HG02970 (cell line): ENCODE measurements around the gene ERFE.

Source experiments
- ATAC-seq: cut with Tn5 transposase; IDR thresholded peaks from one replicate; pipeline ENCODE4 v1.9.1; 2021; ENCODE audit warnings: mild to moderate bottlenecking, moderate library complexity, moderate number of reproducible peaks; ENCODE audit not compliant: unreplicated experiment, low FRiP score

Gene ERFE

DNA sequence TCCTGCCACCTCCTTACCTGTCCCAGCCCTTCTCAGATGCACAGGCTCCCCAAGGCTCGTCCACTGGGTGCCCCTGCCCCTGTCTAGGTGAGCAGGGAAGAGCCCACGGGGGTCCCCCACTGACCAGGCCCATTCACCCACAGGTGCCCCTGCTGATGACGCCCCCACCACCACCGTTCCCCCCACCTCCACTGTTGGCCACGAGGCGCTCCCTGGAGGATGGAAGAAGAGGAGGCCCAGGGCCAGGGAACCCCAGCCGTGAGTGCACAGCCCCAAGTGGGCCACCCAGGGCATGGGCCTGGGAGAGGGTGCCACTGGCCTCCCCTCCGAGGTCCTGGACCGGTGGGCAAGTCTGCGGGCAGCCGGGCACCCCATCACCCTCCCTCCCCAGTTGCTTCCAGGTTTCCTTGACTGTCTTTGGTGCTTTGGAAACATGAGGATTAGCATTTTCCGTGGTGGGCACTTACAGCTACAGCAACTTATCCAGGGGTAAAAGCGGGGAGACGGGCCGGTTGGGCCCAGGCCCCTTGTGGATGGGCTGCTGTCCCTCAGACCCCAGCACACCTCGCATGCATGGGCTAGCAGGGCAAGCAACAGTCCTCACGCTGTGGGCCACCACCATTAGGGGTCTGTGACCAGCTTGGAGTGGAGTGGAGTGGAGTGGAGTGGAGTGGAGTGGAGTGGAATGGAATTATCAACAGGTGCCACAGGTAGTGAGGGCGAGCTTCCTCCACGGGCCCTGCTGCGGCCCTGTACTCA, 33.5 kb upstream of the ERFE start:
- no peak for ATAC-seq

DNA sequence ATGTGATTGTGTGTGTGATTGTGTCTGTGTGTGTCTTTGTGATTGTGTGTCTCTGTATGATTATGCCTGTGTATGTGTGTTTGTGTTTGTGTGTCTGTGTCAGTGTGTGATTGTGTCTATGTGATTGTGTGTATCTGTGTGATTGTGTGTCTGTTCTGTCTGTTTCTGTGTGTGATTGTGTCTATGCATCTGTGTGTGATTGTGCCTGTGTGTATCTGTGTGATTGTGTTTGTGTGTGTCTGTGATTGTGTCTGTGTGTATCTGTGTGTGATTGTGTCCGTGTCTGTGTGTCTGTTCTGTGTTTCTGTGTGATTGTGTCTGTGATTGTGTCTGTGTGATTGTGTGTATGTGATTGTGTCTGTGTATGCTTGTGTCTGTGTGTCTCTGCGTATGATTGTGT, 32.4 kb upstream of the ERFE start:
- no peak for ATAC-seq

DNA sequence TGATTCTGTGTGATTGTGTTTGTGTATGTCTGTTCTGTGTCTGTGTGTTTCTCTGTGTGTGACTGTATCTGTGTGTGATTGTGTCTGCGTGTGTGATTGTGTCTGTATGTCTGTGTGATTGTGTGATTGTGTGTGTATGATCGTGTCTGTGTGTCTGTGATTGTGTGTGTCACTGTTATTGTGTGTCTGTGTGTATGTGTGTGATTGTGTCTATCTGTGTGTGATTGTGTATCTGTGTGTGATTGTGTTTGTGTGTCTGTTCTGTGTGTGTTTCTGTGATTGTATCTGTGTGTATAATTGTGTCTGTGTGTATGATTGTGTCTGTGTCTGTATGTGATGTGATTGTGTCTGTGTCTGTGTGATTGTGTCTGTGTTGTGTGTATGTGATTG, 32.0 kb upstream of the ERFE start:
- no peak for ATAC-seq

DNA sequence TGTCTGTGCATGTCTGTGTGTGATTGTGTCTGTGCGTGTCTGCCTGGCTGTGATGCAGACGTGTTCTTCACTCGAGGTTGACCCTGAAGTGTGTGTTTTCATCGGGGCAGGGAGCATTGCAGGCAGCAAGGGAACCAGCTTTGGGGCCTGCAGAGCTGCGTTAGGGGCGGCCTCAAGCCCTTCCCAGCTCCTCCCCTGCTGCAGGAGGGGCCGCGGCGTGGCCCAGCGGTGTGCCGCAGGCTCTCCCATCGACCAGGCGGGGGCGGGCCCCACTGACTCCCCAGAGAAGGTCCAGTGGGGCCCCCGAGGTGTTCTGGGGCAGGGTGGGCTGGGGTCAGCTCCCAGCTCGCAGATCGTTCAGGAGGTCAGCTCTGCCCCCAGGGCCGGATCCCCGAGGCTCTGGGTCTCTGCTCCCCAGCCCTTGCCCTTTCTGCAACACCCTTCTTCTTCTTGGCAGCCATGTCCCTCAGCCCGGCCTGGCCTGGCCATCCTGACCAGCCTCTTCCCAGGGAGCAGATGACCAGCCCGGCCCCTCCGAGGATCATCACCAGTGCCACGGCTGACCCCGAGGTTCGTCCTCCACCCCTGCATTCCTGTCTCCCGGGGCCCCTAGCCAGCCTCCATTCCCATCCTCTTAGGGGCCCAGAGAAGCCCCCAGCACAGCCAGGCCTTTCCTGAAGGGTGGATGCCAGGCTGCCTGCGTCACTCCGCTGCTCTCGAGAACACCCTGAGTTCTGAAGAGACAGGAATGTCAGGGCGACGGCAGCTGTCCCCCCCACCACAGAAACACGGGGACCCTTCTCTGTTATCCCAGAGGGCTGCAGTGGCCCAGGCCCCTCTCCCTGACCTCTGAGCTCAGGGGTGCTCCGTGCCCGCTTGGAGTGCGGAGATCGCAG, 31.4 kb upstream of the ERFE start:
- ATAC-seq: no peak

DNA sequence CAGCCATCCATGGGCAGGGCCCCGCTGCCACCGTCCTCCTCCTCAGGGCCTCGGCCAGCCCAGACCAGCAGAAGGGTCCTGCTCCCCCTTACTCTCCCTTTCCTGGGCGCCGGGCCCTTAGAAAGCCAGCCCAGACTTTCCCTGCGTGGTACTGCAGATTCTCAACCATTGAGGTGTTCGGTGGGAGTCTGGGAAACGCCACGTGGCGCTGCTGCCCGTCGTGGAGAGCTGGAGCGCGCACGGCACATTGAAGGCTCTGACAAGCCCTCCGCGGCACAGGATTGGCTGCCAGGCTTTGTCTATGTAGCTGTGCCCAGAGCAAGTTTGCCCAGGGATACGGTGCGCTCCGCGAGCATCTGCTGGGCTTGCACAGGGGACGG, 30.7 kb upstream of the ERFE start:
- no peak for ATAC-seq

DNA sequence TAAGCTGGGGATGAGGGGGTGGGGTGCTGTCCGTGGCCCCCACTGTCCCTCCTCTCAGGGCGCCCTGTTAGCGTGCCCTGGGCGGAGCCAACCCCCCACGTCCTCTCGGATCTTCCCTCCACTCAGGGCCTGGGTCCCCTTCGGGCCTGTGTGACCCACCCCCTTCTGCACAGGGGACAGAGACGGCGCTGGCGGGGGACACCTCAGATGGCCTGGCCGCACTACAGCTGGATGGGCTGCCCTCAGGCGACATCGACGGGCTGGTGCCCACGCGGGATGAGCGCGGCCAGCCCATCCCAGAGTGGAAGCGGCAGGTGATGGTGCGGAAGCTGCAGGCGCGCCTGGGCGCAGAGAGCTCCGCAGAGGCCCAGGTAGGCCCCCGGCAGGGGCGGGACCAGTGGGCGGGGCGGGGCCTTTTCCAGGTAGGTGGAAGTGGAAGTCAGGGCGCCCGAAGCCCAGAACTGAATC, 30.2 kb upstream of the ERFE start:
- ATAC-seq: no peak

DNA sequence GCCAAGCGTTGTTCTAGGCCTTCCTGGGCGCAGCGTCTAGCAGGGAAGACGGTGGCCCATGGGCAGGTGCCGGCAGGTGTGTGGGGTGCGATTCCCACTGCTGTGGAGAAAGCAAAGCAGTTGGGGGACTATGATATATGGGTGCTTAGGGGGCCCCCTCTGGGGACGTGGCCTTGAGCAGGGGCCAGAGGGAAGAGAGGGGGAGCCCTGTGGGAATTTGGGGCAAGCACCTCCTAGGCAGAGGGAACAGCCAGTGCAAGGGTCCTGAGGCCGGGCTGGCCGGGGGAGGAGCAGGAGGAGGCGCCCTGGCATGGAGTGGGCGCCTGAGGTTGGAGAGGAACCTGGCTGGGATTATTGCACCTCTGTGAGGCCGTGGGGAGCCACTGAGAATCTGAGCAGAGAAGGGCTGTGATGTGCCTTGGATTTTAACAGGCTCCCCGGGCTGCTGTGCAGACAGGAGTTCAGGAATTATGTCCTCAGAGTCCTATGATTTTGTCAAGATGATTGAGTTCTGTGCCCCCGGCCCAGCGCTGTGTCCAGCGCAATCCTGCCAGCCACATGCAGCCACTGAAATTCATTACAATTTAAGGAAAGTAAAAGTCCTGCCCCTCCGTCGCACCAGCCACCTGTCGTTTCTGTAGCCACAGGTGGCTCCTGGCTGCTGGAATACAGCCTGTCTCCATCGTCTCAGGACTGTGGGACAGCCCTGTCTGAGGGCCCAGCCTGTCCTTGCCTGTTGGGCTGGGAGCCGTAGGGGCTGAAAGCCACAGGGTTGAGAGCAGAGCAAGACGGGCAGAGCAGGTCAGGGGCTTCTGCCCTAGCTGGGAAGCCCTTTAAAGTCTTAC, 29.4 kb upstream of the ERFE start:
- ATAC-seq: no peak

DNA sequence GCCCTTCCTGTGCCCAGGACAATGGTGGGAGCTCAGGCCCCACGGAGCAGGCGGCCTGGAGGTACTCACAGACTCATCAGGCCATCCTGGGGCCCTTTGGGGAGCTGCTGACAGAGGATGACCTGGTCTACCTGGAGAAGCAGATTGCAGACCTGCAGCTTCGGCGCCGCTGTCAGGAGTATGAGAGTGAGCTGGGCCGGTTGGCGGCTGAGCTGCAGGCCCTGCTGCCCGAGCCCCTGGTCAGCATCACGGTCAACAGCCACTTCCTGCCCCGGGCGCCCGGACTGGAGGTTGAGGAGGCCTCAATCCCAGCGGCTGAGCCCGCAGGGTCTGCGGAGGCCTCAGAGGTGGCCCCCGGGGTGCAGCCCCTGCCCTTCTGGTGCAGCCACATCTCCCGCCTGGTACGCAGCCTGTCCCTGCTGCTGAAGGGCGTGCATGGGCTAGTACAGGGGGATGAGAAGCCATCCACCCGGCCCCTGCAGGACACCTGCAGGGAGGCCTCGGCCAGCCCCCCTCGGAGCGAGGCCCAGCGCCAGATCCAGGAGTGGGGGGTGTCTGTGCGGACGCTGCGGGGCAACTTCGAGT, 28.6 kb upstream of the ERFE start:
- no peak for ATAC-seq

DNA sequence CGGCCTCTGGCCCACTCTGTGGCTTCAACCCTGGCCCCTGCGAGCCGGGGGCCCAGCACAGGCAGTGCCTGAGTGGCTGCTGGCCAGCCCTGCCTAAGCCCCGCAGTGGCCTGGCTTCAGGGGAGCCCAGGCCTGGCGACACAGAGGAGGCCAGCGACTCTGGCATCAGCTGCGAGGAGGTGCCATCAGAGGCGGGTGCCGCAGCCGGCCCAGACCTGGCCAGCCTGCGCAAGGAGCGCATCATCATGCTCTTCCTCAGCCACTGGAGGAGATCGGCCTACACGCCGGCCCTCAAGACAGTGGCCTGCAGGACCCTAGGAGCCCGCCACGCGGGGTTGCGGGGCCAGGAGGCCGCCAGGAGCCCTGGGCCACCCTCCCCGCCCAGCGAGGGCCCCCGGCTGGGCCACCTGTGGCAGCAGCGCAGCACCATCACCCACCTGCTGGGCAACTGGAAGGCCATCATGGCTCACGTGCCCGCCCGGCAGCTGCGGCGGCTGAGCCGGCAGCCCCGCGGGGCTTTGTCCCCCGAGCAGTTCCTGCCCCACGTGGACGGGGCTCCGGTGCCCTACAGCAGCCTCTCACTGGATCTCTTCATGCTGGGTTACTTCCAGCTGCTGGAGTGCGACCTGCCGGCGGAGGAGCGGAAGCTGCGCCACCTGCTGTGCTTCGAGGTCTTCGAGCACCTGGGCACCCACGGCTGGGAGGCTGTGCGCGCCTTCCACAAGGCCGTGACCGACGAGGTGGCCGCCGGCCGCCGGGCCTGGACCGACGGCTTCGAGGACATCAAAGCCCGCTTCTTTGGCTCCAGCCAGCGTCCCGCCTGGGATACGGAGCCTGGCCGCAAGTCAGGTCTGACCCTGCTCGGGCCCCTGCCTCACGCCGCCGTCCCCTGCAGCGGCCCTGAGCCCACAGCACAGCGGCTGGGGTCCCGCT, 27.8 kb upstream of the ERFE start:
- ATAC-seq: no peak

DNA sequence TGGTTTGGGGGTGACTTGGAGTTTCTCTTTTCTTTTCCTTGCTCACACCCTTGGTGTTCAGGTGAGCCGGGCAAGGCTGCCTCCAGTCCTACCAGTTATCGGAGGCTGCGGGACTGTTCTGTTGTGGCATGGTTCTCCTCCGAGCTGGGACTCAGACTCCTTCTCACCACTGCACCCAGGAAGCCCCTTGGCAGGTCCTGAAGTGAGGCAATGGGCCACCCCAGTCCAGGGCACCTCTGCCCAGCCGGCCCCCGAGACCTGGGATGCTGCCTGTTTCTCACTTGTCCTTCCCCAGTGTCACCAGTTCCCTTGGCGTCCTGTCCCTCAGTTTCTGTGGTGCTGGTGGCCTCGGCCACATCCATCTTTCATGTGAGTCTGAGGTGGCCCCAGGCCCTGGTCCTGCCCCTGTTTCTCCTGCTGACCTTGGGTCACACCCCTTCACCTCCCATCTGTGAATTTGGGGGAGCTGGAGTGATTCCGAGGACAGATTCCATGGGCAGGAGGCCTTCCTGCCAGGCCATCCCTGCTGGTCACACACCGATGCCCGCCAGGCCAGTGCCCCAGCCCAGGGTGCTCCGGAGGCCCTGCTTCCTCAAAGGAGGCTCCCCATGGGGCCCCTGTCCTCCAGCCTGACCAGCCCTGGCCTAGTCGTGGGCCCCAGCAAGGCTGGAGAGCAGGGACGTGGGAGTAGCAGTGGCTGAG, 26.9 kb upstream of the ERFE start:
- no peak for ATAC-seq

DNA sequence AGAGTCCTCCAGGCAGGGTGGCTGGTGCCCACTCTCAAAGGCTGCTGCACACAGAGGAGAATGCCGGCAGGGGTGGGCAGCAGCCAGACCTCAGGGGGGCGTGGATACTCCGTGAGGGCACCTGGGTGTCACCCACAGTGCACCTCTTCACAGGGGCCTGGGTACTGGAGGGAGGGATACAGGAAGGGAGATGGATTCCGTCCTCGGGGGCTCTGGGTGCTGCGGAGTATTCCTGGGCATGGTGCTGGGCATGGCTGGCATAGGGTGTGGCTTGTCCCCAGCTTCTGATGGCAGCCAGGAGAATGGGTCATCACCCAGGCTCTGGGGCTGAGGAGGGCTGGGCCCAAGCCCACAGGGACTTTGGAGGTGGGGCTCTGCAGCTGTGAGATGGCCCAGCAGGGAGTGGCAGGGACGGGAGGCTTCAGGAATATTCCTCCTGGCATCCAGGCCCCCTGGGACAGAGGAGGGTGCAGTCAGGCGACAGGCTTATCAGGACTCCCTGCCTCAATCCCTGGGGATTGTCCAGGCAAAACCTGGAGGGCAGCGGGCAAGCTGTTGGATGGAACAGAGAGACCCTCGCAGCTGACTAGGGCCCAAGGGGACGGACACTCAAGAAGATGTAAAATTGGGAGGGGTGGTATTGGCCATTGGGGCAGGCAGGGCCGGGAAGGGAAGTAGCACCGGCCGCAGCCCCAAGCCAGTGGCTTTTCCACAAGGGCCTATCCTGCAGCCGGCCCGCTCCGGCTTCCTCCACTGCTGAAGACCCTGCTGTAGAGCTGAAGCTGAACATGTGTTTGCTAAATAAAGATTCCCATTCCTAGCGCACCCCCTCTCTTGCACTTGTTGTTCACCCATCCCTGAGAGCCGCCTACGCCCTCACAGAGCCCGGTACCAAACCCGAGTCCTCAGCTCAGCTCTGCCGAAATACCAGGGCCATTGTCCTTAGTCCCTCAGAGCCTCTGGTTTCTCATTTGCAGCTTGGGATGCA, 26.0 kb upstream of the ERFE start:
- ATAC-seq: no peak

DNA sequence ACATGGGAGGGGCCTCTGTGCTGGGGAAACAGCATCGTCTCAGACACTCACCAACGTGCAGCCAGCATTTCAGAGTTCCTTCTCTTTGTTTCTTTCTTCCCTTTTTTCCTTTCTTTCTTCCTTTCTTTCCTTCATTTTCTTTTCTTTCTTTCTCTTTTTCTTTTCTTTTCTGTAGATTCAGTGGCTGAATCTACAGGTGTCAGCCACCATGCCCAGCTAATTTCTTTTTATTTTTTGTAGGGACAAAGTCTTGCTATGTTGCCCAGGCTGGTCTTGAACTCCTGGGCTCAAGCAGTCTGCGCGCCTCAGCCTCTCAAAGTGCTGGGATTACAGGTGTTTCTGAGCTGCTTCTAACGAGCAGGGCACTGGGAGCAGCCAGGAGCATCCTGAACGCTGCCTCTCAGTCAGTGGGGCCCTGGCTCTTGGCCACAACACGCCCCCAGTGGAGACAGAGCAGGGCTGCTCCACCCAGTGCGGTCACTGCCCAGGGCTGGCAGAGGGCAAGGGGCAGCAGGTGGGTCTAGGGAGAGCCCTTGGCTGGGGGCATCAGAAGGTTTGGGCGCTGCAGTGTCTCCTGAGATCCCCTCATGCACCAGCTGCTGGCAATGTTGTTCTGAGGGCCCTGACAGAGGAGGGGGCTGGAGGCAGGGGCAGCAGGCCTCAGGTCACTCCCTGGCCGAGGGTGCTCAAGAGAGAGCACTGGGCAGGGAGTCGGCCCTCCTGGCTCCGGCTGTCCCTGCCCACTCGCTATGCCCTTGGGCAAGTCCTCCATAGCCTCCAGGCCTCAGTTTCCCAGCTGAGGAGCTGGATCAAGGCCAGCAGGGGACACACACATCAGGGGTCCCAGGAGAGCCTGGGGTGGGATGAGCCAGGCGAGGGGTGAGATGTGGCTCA, 25.0 kb upstream of the ERFE start:
- no peak for ATAC-seq

DNA sequence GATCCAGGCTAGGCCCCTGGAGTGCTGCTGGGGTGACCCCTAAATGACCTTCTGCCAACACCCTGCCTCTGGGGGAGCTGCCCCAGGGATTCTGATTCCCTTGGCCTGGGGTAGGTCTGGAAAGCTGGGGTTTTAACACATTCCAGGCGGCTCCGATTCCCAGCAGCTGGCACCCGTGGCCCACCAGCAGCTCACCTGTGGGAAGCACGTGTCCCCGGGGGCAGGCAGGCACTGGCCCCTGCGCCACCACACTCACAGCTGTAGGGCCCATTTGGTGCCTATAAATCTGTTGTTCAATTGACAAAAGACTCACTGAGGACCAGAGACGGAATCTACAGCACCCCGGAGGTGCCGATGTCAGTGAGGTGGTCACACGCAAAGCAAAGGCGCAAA, 24.4 kb upstream of the ERFE start:
- ATAC-seq: no peak

DNA sequence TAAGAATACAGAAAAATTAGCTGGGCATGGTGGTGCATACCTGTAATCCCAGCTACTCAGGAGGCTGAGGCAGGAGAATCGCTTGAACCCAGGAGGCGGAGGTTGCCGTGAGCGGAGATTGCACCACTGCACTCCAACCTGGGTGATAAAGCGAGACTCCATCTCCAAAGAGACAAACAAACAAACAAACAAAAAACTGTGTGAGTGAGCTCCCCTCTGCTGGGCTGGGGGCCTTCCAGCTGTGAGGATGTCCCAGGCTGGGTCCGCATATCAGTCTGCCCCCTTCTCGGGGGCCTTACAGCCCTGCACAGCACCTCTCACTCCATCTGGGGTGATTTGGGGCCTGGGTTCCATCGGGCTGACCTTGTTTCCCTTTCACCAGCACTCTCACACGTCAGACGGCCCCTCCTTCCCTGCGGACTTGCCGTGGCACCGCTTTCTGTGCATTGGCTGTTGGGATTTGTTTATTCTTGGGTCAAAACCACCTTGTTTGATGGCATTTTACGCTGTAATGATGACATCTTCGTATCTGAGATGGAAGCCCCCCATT, 23.1 kb upstream of the ERFE start:
- no peak for ATAC-seq

DNA sequence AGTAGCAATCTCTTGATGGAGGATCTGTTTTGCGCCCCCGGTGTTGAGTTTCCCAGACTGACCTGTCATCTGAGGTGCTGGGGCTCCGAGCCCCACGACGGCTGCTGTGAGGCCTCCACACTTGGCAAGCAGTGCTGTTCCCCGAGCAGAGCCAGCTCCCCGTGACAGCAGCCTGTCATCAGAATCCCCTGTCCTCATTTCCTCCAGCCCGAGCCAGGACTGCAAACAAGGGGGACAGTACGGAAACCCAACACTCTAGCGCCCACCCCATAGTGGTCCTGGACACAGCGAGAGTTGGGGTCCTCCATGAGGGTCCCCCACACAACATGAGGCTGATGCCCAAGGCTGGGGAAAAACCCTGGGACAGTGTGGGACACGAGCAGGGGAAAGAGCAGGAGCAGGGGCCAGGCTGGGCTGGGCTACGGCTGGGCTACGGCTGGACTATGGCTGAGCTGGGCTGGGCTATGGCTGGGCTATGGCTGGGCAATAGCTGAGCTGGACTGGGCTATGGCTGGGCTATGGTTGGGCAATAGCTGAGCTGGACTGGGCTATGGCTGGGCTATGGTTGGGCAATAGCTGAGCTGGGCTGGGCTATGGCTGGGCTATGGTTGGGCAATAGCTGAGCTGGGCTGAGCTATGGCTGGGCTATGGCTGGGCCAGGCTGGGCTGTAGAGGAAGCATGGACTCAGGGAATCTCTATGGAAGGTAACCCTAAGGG, 21.8 kb upstream of the ERFE start:
- ATAC-seq: no peak

DNA sequence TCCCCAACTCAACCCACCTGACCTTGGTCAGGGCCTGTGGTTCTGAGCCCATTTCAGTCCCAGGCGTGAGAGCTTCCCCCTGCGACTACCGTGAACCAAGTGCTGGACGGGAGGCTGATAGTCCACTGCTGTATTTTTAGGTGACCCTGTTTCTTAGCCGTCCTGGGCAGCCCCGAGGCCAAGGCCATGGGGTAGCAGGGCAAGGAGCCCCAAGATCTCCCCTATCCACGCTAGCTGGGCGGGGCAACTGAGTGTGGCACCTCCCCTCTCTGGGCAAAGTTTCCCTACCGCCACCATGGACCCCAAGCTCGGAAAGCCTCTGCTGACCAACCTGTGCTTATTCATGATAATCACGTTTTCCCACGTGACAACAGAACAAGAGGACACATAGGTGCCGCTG, 20.9 kb upstream of the ERFE start:
- ATAC-seq: no peak
